Caco-2 (cell line): ENCODE data around the gene TOB2. TPM values are rescaled to one million over a fixed set of nuclear protein-coding genes. Genes with fewer than 3 reads are reported as not detected.

ENCODE experiments used
- BruUV-seq: library from RNA; stranded (reverse); fragments of 400-500 nt; replicated peaks from 2 replicates; lab custom pipeline; 2021; lab: Mats Ljungman, UMichigan
- CTCF ChIA-PET: fragments of 300-600 bp; sonication (Branson Sonifier 250); formaldehyde crosslinking; loops from one replicate; lab custom pipeline; 2022; ENCODE audit warnings: antibody characterized with exemption; lab: Charles Lee
- POLR2A ChIA-PET: fragments of 300-600 bp; sonication (Branson Sonifier 250); formaldehyde crosslinking; loops from one replicate; lab custom pipeline; 2022; ENCODE audit warnings: antibody characterized with exemption; lab: Charles Lee
- DNase-seq, 2 experiments: peaks; one replicate each; pipeline versions ENCODE4 v3.0.0 to v3.0.0-alpha.2; 2020 to 2022
- H3K27me3 ChIP-seq: replicated peaks from 2 replicates; pipeline ENCODE4 v1.6.0; 2011; ENCODE audit warnings: low read length; ENCODE audit not compliant: control insufficient read depth, insufficient read depth
- H3K36me3 ChIP-seq: 2 replicates; pipeline ENCODE4 v1.5.1; 2011; ENCODE audit warnings: low read length; ENCODE audit not compliant: control insufficient read depth, insufficient read depth
- H3K4me1 ChIP-seq: fragments of 250-450 bp; sonication (Bioruptor Pico); 2 replicates; pipeline ENCODE4 v1.5.1; 2020; ENCODE audit warnings: mild to moderate bottlenecking
- H3K4me3 ChIP-seq: 2 replicates; pipeline ENCODE4 v1.5.1; 2011; ENCODE audit warnings: low read depth, mild to moderate bottlenecking, control low read depth, low read length
- H3K9me3 ChIP-seq: fragments of 250-450 bp; sonication (Bioruptor Pico); 2 replicates; pipeline ENCODE4 v1.5.1; 2020; ENCODE audit warnings: mild to moderate bottlenecking, moderate library complexity
- H3K27ac Mint-ChIP-seq: one replicate; pipeline ENCODE4 v1.8.0; 2022; ENCODE audit warnings: mixed read lengths; ENCODE audit not compliant: unreplicated experiment
- H3K27me3 Mint-ChIP-seq: one replicate; pipeline ENCODE4 v1.8.0; 2022; ENCODE audit warnings: mixed read lengths; ENCODE audit not compliant: insufficient read depth, unreplicated experiment
- H3K36me3 Mint-ChIP-seq: one replicate; pipeline ENCODE4 v1.8.0; 2022; ENCODE audit warnings: mild to moderate bottlenecking, mixed read lengths; ENCODE audit not compliant: insufficient read depth, unreplicated experiment
- H3K4me1 Mint-ChIP-seq: one replicate; pipeline ENCODE4 v1.8.0; 2022; ENCODE audit warnings: low read depth, mixed read lengths; ENCODE audit not compliant: unreplicated experiment
- H3K4me3 Mint-ChIP-seq: one replicate; pipeline ENCODE4 v1.8.0; 2022; ENCODE audit warnings: mild to moderate bottlenecking, moderate library complexity, mixed read lengths; ENCODE audit not compliant: unreplicated experiment
- H3K9me3 Mint-ChIP-seq: one replicate; pipeline ENCODE4 v1.8.0; 2022; ENCODE audit warnings: mixed read lengths; ENCODE audit not compliant: unreplicated experiment
- CTCF ChIP-seq, 2 experiments: fragments of 200-600 bp in 1 of 2; IDR thresholded peaks; 1 replicate in 1 of 2; 2 replicates in 1 of 2; pipeline versions ENCODE4 v1.5.1 to v1.8.0; 2011 to 2022; ENCODE audit warnings: antibody characterized with exemption in 1 of 2, control low read depth in 1 of 2, inconsistent platforms in 1 of 2, low read depth in 1 of 2, low read length in 1 of 2, mild to moderate bottlenecking in 1 of 2, moderate library complexity in 1 of 2; ENCODE audit not compliant: insufficient read depth in 1 of 2, severe bottlenecking in 1 of 2, unreplicated experiment in 1 of 2
- intact Hi-C: fragments of 100-400 bp; cut with micrococcal nuclease; formaldehyde crosslinking; loops from one replicate; pipeline ENCODE4 v1.10.0; 2022; ENCODE audit not compliant: unreplicated experiment
- total RNA-seq: library from RNA; stranded (reverse); gene quantifications from 2 replicates; pipeline ENCODE4 v1.2.3, GENCODE V29; 2022

TOB2 gene
- total RNA-seq, 1 experiment from 2014 or later: 49.0 TPM

- no peak overlapping the region for H3K27ac Mint-ChIP-seq
- no peaks in the 10 kb centered on the region for H3K9me3 Mint-ChIP-seq
- ChIA-PET POLR2A (no interaction called here), CTCF (interaction anchor here (0.7 kb wide), 2 partner anchors 93 to 1991 kb away, joined by 3 to 4 read pairs; no protein-coding TSS in a partner anchor)
- BruUV-seq: no TSS peak
- no peaks in the 10 kb centered on the region for H3K27me3 Mint-ChIP-seq
- no peak overlapping the region for H3K4me3 ChIP-seq
- no peak overlapping the region for H3K4me3 Mint-ChIP-seq
- no peak for DNase-seq
- TF ChIP-seq CTCF (IDR thresholded peaks at IDR 0.05; ENCODE audit: insufficient read depth in 1 of 2, low read depth in 1 of 2, low read length in 1 of 2, severe bottlenecking in 1 of 2, unreplicated experiment in 1 of 2): no peak
- no peaks in the 10 kb centered on the region for H3K9me3 ChIP-seq
- H3K36me3 ChIP-seq: no peaks in the 10 kb centered on the region
- intact Hi-C loops: no loop called here
- H3K4me1 Mint-ChIP-seq: peaks cover 16% of the 10 kb centered on the region
- no peaks in the 10 kb centered on the region for H3K27me3 ChIP-seq
- H3K4me1 ChIP-seq: peaks cover 26% of the 10 kb centered on the region
- no peaks in the 10 kb centered on the region for H3K36me3 Mint-ChIP-seq
Measured at GRCh38 chr22:41485033-41485432, 38.4 kb upstream of the TOB2 start.

GRCh38 chr22:41482319-41482935, 35.8 kb upstream of the TOB2 start:
- Histone ChIP-seq H3K4me3 (no peak overlapping the region), H3K9me3 (no peaks in the 10 kb centered on the region), H3K4me1 (peaks cover 14% of the 10 kb centered on the region), H3K36me3 (no peaks in the 10 kb centered on the region; the same call in 1 of the 2 replicates), H3K27me3 (no peaks in the 10 kb centered on the region)
- Mint-ChIP-seq H3K27ac (no peak overlapping the region), H3K9me3 (no peaks in the 10 kb centered on the region), H3K27me3 (no peaks in the 10 kb centered on the region), H3K36me3 (peaks cover 5% of the 10 kb centered on the region), H3K4me1 (peaks cover 9% of the 10 kb centered on the region), H3K4me3 (no peak overlapping the region)
- ChIA-PET CTCF (no interaction called here), POLR2A (no interaction called here)
- TF ChIP-seq CTCF (IDR thresholded peaks at IDR 0.05; ENCODE audit: insufficient read depth in 1 of 2, low read depth in 1 of 2, low read length in 1 of 2, severe bottlenecking in 1 of 2, unreplicated experiment in 1 of 2): no peak
- DNase-seq: no peak
- no TSS peak for BruUV-seq
- intact Hi-C loops: no loop called here

- no peaks in the 10 kb centered on the region for H3K27me3 Mint-ChIP-seq
- H3K36me3 Mint-ChIP-seq: peaks cover 5% of the 10 kb centered on the region
- H3K9me3 ChIP-seq: no peaks in the 10 kb centered on the region
- no peak for TF ChIP-seq CTCF (IDR thresholded peaks at IDR 0.05; ENCODE audit: insufficient read depth in 1 of 2, low read depth in 1 of 2, low read length in 1 of 2, severe bottlenecking in 1 of 2, unreplicated experiment in 1 of 2)
- H3K9me3 Mint-ChIP-seq: no peaks in the 10 kb centered on the region
- no peak overlapping the region for H3K4me3 Mint-ChIP-seq
- no peaks in the 10 kb centered on the region for H3K27me3 ChIP-seq
- intact Hi-C loops: no loop called here
- no peak overlapping the region for H3K4me3 ChIP-seq
- POLR2A ChIA-PET: no interaction called here
- DNase-seq: no peak
- no peak overlapping the region for H3K27ac Mint-ChIP-seq
- H3K36me3 ChIP-seq: no peaks in the 10 kb centered on the region; the same call in 1 of the 2 replicates
- CTCF ChIA-PET: no interaction called here
- no TSS peak for BruUV-seq
- H3K4me1 ChIP-seq: peaks cover 9% of the 10 kb centered on the region
- H3K4me1 Mint-ChIP-seq: peaks cover 4% of the 10 kb centered on the region
Measured at GRCh38 chr22:41481925-41482318, 35.3 kb upstream of the TOB2 start.
